ENCODE data around the gene THRAP3.

DNA sequence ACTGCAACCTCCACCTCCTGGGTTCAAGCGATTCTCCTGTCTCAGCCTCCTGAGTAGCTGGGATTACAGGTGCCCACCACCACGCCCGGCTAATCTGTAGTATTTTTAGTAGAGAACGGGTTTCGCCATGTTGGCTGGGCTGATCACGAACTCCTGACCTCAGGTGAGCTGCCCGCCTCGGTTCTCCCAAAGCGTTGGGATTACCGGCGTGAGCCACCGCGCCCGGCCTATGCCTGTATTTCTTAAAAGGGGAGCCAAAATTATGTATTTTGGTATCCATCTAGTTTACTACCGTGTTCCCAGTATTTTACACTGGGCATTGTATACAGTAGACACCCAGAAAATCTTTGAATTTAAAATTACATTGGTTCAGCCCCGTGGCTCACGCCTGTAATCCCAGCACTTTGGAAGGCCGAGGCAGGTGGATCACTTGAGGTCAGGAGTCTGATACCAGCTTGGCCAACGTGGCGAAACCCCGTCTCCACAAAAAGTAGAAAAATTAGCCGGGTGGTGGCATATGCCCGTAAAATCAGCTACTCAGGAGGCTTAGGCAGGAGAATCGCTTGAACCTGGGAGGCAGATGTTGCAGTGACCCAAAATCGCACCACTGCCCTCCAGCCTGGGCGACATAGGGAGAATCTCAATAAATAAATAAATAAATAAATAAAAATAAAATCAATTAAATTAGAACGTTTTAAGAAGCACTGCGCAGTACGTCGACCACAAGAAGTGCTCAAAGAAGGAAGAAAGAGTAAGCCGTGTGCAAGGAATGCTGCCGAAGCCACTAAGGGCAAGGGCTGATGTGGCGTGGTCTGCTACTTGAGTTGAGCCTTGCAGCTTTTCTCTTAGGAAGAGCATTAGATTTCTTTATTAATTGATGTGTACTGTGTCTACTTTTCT, 1.5 kb upstream of the THRAP3 start:
- no peak for TF ChIP-seq ZNF317 (CRISPR knock-in tag; IDR thresholded peaks at IDR 0.05; ENCODE audit: borderline replicate concordance, low read depth)
- no peak for TF ChIP-seq ZNF512 (CRISPR knock-in tag; IDR thresholded peaks at IDR 0.05; ENCODE audit: borderline replicate concordance)
